ENCODE measurements around the gene MEF2C. TPM values are rescaled to one million over a fixed set of nuclear protein-coding genes. Genes with fewer than 3 reads are reported as not detected.

Gene MEF2C
- total RNA-seq, 2 donors from 2014 or later, result 7.0 to 23.7 TPM

DNA sequence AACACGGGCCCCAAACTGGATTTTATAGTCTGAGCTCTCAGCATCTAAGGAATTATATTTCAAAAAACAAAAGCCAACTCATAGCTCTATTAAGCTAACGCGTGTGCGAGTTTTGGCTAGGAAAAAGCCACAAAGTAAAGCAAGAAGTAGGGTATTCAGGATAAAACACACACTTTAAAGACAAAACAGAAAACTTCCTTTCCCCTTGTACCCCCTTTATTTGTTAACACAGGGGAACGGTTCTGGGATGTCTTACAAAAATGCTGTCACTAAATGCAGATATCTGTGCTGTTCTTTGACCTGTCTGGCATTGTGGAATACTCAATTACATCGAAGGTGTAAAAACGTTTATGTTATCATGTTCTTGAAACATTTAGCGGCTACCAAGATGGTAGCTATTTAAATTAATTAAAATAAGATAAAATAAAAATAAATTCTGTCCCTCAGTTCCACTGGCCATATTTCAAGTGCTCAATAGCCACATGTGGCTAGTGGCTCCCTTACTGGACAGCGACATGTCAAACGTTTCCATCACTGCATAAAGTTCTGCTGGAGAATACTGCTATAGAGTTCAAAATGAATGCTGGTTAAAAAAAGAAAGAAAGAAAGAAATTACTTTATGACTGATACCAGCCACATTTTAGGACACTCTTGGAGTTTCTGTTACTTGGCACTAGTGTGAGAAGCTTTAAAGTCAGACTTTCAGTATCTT, 7.2 kb upstream of the MEF2C start:
- ATAC-seq (no peak), DNase-seq (no peak)
- no peaks in the 10 kb centered on the region for H3K36me3 ChIP-seq (replicated peaks in 1 of 2; ENCODE audit: insufficient read depth in 1 of 2, low read depth in 2 of 2)
- no peaks in the 10 kb centered on the region for H3K27me3 ChIP-seq
- H3K9me3 ChIP-seq, result no peaks in the 10 kb centered on the region
- peak overlapping the region in 1 of 4 donors; percentile 53 for H3K27ac ChIP-seq
- WGBS, 2 donors, result 30% methylated on average over 10 of the region's 10 CpGs
- H3K4me1 ChIP-seq, result peaks cover 7% of the 10 kb centered on the region
- intact Hi-C loops (cut with DNase I), result no loop called here
- peak overlapping the region in 1 of 2 donors; percentile 18 for H3K4me3 ChIP-seq
- TF ChIP-seq, protein P1, sequence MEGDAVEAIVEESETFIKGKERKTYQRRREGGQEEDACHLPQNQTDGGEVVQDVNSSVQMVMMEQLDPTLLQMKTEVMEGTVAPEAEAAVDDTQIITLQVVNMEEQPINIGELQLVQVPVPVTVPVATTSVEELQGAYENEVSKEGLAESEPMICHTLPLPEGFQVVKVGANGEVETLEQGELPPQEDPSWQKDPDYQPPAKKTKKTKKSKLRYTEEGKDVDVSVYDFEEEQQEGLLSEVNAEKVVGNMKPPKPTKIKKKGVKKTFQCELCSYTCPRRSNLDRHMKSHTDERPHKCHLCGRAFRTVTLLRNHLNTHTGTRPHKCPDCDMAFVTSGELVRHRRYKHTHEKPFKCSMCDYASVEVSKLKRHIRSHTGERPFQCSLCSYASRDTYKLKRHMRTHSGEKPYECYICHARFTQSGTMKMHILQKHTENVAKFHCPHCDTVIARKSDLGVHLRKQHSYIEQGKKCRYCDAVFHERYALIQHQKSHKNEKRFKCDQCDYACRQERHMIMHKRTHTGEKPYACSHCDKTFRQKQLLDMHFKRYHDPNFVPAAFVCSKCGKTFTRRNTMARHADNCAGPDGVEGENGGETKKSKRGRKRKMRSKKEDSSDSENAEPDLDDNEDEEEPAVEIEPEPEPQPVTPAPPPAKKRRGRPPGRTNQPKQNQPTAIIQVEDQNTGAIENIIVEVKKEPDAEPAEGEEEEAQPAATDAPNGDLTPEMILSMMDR (IDR thresholded peaks at IDR 0.05), result no peak
- no peak for TF ChIP-seq POLR2A (IDR thresholded peaks at IDR 0.05)

DNA sequence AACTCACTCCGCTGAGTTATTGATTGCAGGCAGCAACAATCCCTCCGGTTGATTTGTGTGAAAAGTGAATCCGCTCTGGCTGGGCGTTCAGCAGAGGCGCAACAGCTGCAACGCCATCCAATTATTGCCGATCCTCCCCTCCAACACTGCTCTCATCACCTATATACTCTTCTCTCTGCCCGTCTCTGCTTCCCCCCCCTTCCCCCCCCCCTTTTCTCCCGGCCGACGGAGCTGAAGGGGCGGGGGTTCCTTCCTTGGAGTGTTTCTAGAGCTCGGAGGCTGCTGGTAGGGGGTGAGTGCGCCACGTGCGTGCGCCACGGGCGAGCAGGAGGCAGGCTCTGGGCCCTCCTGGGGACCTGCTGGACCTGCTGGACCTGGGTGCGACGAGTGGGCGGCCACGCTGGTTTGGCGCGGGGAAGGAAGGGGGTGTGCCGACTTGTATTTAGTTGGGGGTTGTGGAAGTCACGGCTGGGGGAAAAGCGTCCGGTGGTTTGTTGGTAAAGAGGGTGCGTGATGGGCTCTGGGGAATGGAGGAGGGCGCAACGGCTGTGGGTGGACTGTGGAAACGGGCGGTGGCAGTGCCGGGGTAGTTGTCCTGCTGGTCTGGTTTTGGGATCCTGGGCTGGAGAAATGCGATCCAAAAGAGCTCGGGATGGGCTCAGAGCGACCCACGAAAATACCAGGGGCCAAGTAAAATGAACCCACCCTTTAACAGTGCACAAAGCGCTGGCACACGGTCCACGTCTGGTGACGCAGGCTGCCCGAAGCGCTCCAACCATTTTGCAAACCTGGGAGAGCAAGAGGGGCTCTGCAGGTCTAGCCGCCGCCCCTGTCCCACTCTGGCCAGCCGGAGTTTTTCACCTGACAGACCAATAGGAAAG, 6.4 kb upstream of the MEF2C start:
- peak overlapping the region; percentile 18 to 29 for H3K4me3 ChIP-seq
- ATAC-seq (peak; percentile 78), DNase-seq (peak; percentile 14 to 50 (median 30))
- no peaks in the 10 kb centered on the region for H3K36me3 ChIP-seq (replicated peaks in 1 of 2; ENCODE audit: insufficient read depth in 1 of 2, low read depth in 2 of 2)
- intact Hi-C loops (cut with DNase I), result no loop called here
- WGBS, 2 donors, result 1 to 2% methylated on average over 47 to 48 of the region's 48 CpGs
- no peaks in the 10 kb centered on the region for H3K9me3 ChIP-seq
- peaks cover 9% of the 10 kb centered on the region for H3K4me1 ChIP-seq
- H3K27me3 ChIP-seq, result no peaks in the 10 kb centered on the region
- peak overlapping the region in 3 of 4 donors; percentile 24 to 62 (median 53) for H3K27ac ChIP-seq
- TF ChIP-seq POLR2A (IDR thresholded peaks at IDR 0.05), result peak in 1 of 3 donors; percentile 14
- TF ChIP-seq, protein P1 (IDR thresholded peaks at IDR 0.05), result no peak

DNA sequence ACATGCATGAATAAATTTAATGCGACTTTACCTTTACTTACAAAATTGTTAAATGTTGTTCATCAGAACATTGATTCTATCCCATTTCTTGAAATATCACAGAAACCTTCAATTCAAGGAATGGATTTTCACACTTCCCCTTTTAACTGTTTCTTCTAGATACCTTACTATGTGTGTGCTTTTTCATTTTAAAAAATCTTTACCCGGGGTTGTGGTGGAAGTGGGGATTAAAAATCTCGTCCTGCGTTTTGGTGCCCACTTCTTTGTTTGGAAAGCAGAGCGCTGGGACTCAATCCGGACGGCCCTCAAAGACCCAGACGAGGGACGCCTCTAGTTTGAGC, 5.8 kb upstream of the MEF2C start:
- intact Hi-C loops (cut with DNase I), result no loop called here
- H3K36me3 ChIP-seq (replicated peaks in 1 of 2; ENCODE audit: insufficient read depth in 1 of 2, low read depth in 2 of 2), result no peaks in the 10 kb centered on the region
- H3K27me3 ChIP-seq, result no peaks in the 10 kb centered on the region
- DNase-seq, result no peak
- no peaks in the 10 kb centered on the region for H3K9me3 ChIP-seq
- WGBS, 2 donors, result 21 to 37% methylated on average over 9 of the region's 9 CpGs
- H3K4me3 ChIP-seq, result no peak overlapping the region
- no peak for ATAC-seq
- H3K4me1 ChIP-seq, result peaks cover 12% of the 10 kb centered on the region
- TF ChIP-seq, protein P1 (IDR thresholded peaks at IDR 0.05), result no peak
- TF ChIP-seq POLR2A (IDR thresholded peaks at IDR 0.05), result no peak
- H3K27ac ChIP-seq, result peak overlapping the region in 3 of 4 donors; percentile 24 to 62 (median 53)

DNA sequence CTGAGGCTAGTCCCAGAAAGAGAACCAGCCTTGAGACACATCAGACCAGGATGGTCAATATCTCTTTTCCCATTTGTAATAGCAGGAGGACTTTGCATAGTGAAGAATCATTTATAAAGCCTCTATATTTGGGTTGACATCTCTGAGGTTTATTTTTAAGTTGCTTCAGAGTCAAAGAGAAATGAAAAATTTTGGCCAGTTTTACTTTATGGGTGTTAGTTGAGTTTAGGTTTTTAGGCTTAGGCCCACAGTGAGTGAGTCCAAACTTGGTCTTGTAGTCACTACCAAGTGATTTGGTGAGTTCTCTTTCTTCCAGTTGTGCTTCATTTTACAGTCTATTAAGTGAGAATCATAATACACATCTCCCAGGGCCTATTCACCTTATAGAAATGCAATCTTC, 5.3 kb upstream of the MEF2C start:
- Histone ChIP-seq H3K9me3 (no peaks in the 10 kb centered on the region), H3K4me1 (peaks cover 12% of the 10 kb centered on the region), H3K27me3 (no peaks in the 10 kb centered on the region), H3K36me3 (replicated peaks in 1 of 2; ENCODE audit: insufficient read depth in 1 of 2, low read depth in 2 of 2) (no peaks in the 10 kb centered on the region), H3K27ac (no peak overlapping the region), H3K4me3 (no peak overlapping the region)
- intact Hi-C loops (cut with DNase I), result no loop called here
- ATAC-seq, result no peak
- TF ChIP-seq, protein P1 (IDR thresholded peaks at IDR 0.05), result no peak
- TF ChIP-seq POLR2A (IDR thresholded peaks at IDR 0.05), result no peak
- DNase-seq, result no peak
